GM12874 (cell line): ENCODE measurements around the gene CNTNAP2.

Experiments used
- CTCF ChIP-seq: IDR thresholded peaks from 2 replicates; pipeline ENCODE4 v1.5.1; 2011; ENCODE audit warnings: low read depth, mild to moderate bottlenecking, control low read depth, low read length, moderate library complexity; ENCODE audit not compliant: insufficient read depth

The CNTNAP2 gene

GRCh38 chr7:146242661-146243060 lies 126.1 kb downstream of the CNTNAP2 start:
- TF ChIP-seq CTCF, result no peak

GRCh38 chr7:146249272-146249671 lies 132.7 kb downstream of the CNTNAP2 start:
- no peak for TF ChIP-seq CTCF

GRCh38 chr7:146255609-146256008 lies 139.0 kb downstream of the CNTNAP2 start:
- TF ChIP-seq CTCF, result no peak

- no peak for TF ChIP-seq CTCF
These were observed 145.9 kb downstream of the CNTNAP2 start for GRCh38 chr7:146262527-146262926.

GRCh38 chr7:146276888-146277287 lies 160.3 kb downstream of the CNTNAP2 start:
- no peak for TF ChIP-seq CTCF

- TF ChIP-seq CTCF, result no peak
These were observed 168.8 kb downstream of the CNTNAP2 start for GRCh38 chr7:146285418-146285817.

GRCh38 chr7:146290746-146291145 lies 174.1 kb downstream of the CNTNAP2 start:
- TF ChIP-seq CTCF, result no peak

GRCh38 chr7:146291900-146292299 lies 175.3 kb downstream of the CNTNAP2 start:
- no peak for TF ChIP-seq CTCF
